GM12872 (cell line): ENCODE measurements around the gene UACA.

Source experiments
- CTCF ChIP-seq: IDR thresholded peaks from 3 replicates; pipeline ENCODE4 v1.5.1; 2011; ENCODE audit warnings: low read depth, mild to moderate bottlenecking, low read length, moderate library complexity; ENCODE audit not compliant: insufficient read depth

UACA gene

GRCh38 chr15:70650567-70651302 lies 112.6 kb downstream of the UACA start:
- no peak for TF ChIP-seq CTCF

- no peak for TF ChIP-seq CTCF
Measured at GRCh38 chr15:70647396-70647795, 116.0 kb downstream of the UACA start.

- no peak for TF ChIP-seq CTCF
Measured at GRCh38 chr15:70646169-70646568, 117.2 kb downstream of the UACA start.

- TF ChIP-seq CTCF = no peak
Measured at GRCh38 chr15:70643783-70644125, 119.6 kb downstream of the UACA start.

GRCh38 chr15:70643106-70643782 lies 120.1 kb downstream of the UACA start:
- no peak for TF ChIP-seq CTCF

GRCh38 chr15:70636540-70637165 lies 126.7 kb downstream of the UACA start:
- no peak for TF ChIP-seq CTCF

GRCh38 chr15:70635895-70636294 lies 127.5 kb downstream of the UACA start:
- TF ChIP-seq CTCF = no peak
